ENCODE measurements around the gene TSPAN13. TPM values are rescaled to one million over a fixed set of nuclear protein-coding genes. Genes with fewer than 3 reads are reported as not detected.
A peak's percentile ranks its signal among the peaks of the same experiment; 100 is the strongest.

Gene TSPAN13
- total RNA-seq, 2 donors from 2014 or later = 21.8 to 43.7 TPM

DNA sequence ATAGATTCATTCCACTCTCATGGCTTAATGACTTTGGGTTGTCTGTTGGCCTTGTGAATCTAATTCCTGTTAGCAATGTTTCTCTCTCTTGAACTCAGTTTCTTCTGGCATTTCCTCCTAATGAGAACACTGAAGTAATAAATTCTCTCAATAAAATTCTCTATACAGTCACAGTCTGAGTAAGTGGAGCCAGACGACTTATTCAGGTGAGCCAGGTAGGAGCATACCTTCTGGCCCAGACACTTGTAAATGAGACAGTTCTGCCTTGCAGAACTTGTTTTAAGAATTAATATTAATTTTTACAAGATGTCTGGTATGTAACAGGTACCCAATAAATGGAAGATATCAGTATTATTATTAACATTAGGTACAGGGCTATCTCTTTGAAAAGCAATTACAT, 79.8 kb downstream of the TSPAN13 start:
- intact Hi-C loops (cut with DNase I) = no loop called here
- no peak overlapping the region for H3K27ac ChIP-seq
- H3K4me1 ChIP-seq (replicated peaks) = no peaks in the 10 kb centered on the region
- DNase-seq (ENCODE audit: low spot score) = peak; percentile 38
- no peaks in the 10 kb centered on the region for H3K27me3 ChIP-seq (replicated peaks; ENCODE audit: insufficient read depth)
- TF ChIP-seq POLR2AphosphoS5 (IDR thresholded peaks at IDR 0.05) = peak; percentile 74
- TF ChIP-seq, protein P1, sequence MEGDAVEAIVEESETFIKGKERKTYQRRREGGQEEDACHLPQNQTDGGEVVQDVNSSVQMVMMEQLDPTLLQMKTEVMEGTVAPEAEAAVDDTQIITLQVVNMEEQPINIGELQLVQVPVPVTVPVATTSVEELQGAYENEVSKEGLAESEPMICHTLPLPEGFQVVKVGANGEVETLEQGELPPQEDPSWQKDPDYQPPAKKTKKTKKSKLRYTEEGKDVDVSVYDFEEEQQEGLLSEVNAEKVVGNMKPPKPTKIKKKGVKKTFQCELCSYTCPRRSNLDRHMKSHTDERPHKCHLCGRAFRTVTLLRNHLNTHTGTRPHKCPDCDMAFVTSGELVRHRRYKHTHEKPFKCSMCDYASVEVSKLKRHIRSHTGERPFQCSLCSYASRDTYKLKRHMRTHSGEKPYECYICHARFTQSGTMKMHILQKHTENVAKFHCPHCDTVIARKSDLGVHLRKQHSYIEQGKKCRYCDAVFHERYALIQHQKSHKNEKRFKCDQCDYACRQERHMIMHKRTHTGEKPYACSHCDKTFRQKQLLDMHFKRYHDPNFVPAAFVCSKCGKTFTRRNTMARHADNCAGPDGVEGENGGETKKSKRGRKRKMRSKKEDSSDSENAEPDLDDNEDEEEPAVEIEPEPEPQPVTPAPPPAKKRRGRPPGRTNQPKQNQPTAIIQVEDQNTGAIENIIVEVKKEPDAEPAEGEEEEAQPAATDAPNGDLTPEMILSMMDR (IDR thresholded peaks at IDR 0.05) = no peak
- no peaks in the 10 kb centered on the region for H3K9me3 ChIP-seq
- H3K36me3 ChIP-seq = no peaks in the 10 kb centered on the region
- H3K4me3 ChIP-seq = no peak overlapping the region
- 45% methylated on average over 1 of the region's 1 CpG for WGBS

Other genes with a start within 250 kb of the TSPAN13 start
- not detected for gene LRRC72, start 226.9 kb upstream of the TSPAN13 start, total RNA-seq
- 10 to 100 TPM; 15.5 to 16.4 TPM for gene ANKMY2, start 108.0 kb upstream of the TSPAN13 start, total RNA-seq
- 10 to 100 TPM; 31.0 to 33.5 TPM for gene BZW2, start 107.6 kb upstream of the TSPAN13 start, total RNA-seq
- gene AGR2, start 51.2 kb downstream of the TSPAN13 start, total RNA-seq = 100 to 1,000 TPM in 1 of 2 donors, 10 to 100 TPM in 1; 74.6 to 290 TPM
- gene AGR3, start 128.2 kb downstream of the TSPAN13 start, total RNA-seq = 1 to 10 TPM in 1 of 2 donors, not detected in 1; 6.7 TPM